ENCODE measurements around the gene ESYT3.
"Not testable (repeated sequence)": the region's sequence is repeated elsewhere in the genome, so short reads cannot be mapped to it uniquely, and the experiment has no call there.

Gene ESYT3

GRCh38 chr3:138493804-138494606 is 59.6 kb downstream of the ESYT3 start:
- Histone ChIP-seq H3K27me3 (ENCODE audit: control insufficient read depth, insufficient read depth, low read length) (no peaks in the 10 kb centered on the region), H3K9me3 (ENCODE audit: control insufficient read depth, low read length) (no peaks in the 10 kb centered on the region), H3K36me3 (ENCODE audit: control insufficient read depth, insufficient read depth, low read length) (no peaks in the 10 kb centered on the region), H3K4me3 (ENCODE audit: low read length) (no peak overlapping the region), H3K4me1 (ENCODE audit: control insufficient read depth, insufficient read depth, low read length) (no peaks in the 10 kb centered on the region), H3K9ac (ENCODE audit: low read length) (no peak overlapping the region)

- Histone ChIP-seq H3K4me3 (ENCODE audit: low read length) (no peak overlapping the region), H3K4me1 (ENCODE audit: control insufficient read depth, insufficient read depth, low read length) (no peaks in the 10 kb centered on the region), H3K9me3 (ENCODE audit: control insufficient read depth, low read length) (no peaks in the 10 kb centered on the region), H3K27me3 (ENCODE audit: control insufficient read depth, insufficient read depth, low read length) (no peaks in the 10 kb centered on the region), H3K36me3 (ENCODE audit: control insufficient read depth, insufficient read depth, low read length) (no peaks in the 10 kb centered on the region), H3K9ac (ENCODE audit: low read length) (no peak overlapping the region)
Measured at GRCh38 chr3:138494607-138494929, 60.2 kb downstream of the ESYT3 start.

GRCh38 chr3:138495638-138496037 is 61.2 kb downstream of the ESYT3 start:
- H3K9ac ChIP-seq (ENCODE audit: low read length); H3K4me3 ChIP-seq (ENCODE audit: low read length); H3K4me1 ChIP-seq (ENCODE audit: control insufficient read depth, insufficient read depth, low read length); H3K36me3 ChIP-seq (ENCODE audit: control insufficient read depth, insufficient read depth, low read length); H3K27me3 ChIP-seq (ENCODE audit: control insufficient read depth, insufficient read depth, low read length); H3K9me3 ChIP-seq (ENCODE audit: control insufficient read depth, low read length): not testable (repeated sequence)

- H3K36me3 ChIP-seq (ENCODE audit: control insufficient read depth, insufficient read depth, low read length): no peaks in the 10 kb centered on the region
- no peaks in the 10 kb centered on the region for H3K27me3 ChIP-seq (ENCODE audit: control insufficient read depth, insufficient read depth, low read length)
- H3K4me3 ChIP-seq (ENCODE audit: low read length): no peak overlapping the region
- H3K4me1 ChIP-seq (ENCODE audit: control insufficient read depth, insufficient read depth, low read length): no peaks in the 10 kb centered on the region
- H3K9ac ChIP-seq (ENCODE audit: low read length): no peak overlapping the region
- H3K9me3 ChIP-seq (ENCODE audit: control insufficient read depth, low read length): no peaks in the 10 kb centered on the region
Measured at GRCh38 chr3:138496436-138496835, 62.0 kb downstream of the ESYT3 start.

- no peaks in the 10 kb centered on the region for H3K4me1 ChIP-seq (ENCODE audit: control insufficient read depth, insufficient read depth, low read length)
- no peak overlapping the region for H3K4me3 ChIP-seq (ENCODE audit: low read length)
- H3K9ac ChIP-seq (ENCODE audit: low read length): no peak overlapping the region
- no peaks in the 10 kb centered on the region for H3K36me3 ChIP-seq (ENCODE audit: control insufficient read depth, insufficient read depth, low read length)
- no peaks in the 10 kb centered on the region for H3K27me3 ChIP-seq (ENCODE audit: control insufficient read depth, insufficient read depth, low read length)
- H3K9me3 ChIP-seq (ENCODE audit: control insufficient read depth, low read length): no peaks in the 10 kb centered on the region
Measured at GRCh38 chr3:138497021-138497420, 62.6 kb downstream of the ESYT3 start.

GRCh38 chr3:138497851-138498250 is 63.4 kb downstream of the ESYT3 start:
- Histone ChIP-seq H3K36me3 (ENCODE audit: control insufficient read depth, insufficient read depth, low read length) (no peaks in the 10 kb centered on the region), H3K9me3 (ENCODE audit: control insufficient read depth, low read length) (no peaks in the 10 kb centered on the region), H3K9ac (ENCODE audit: low read length) (no peak overlapping the region), H3K4me3 (ENCODE audit: low read length) (no peak overlapping the region), H3K4me1 (ENCODE audit: control insufficient read depth, insufficient read depth, low read length) (no peaks in the 10 kb centered on the region), H3K27me3 (ENCODE audit: control insufficient read depth, insufficient read depth, low read length) (no peaks in the 10 kb centered on the region)

- Histone ChIP-seq H3K27me3 (ENCODE audit: control insufficient read depth, insufficient read depth, low read length) (no peaks in the 10 kb centered on the region), H3K9ac (ENCODE audit: low read length) (no peak overlapping the region), H3K4me3 (ENCODE audit: low read length) (no peak overlapping the region), H3K4me1 (ENCODE audit: control insufficient read depth, insufficient read depth, low read length) (no peaks in the 10 kb centered on the region), H3K36me3 (ENCODE audit: control insufficient read depth, insufficient read depth, low read length) (no peaks in the 10 kb centered on the region), H3K9me3 (ENCODE audit: control insufficient read depth, low read length) (no peaks in the 10 kb centered on the region)
Measured at GRCh38 chr3:138498991-138499390, 64.6 kb downstream of the ESYT3 start.

GRCh38 chr3:138507524-138507923 is 73.1 kb downstream of the ESYT3 start:
- no peak overlapping the region for H3K9ac ChIP-seq (ENCODE audit: low read length)
- H3K36me3 ChIP-seq (ENCODE audit: control insufficient read depth, insufficient read depth, low read length): no peaks in the 10 kb centered on the region
- H3K4me1 ChIP-seq (ENCODE audit: control insufficient read depth, insufficient read depth, low read length): no peaks in the 10 kb centered on the region
- no peaks in the 10 kb centered on the region for H3K9me3 ChIP-seq (ENCODE audit: control insufficient read depth, low read length)
- H3K27me3 ChIP-seq (ENCODE audit: control insufficient read depth, insufficient read depth, low read length): no peaks in the 10 kb centered on the region
- no peak overlapping the region for H3K4me3 ChIP-seq (ENCODE audit: low read length)

- Histone ChIP-seq H3K4me1 (ENCODE audit: control insufficient read depth, insufficient read depth, low read length) (no peaks in the 10 kb centered on the region), H3K9ac (ENCODE audit: low read length) (no peak overlapping the region), H3K9me3 (ENCODE audit: control insufficient read depth, low read length) (no peaks in the 10 kb centered on the region), H3K4me3 (ENCODE audit: low read length) (no peak overlapping the region), H3K36me3 (ENCODE audit: control insufficient read depth, insufficient read depth, low read length) (no peaks in the 10 kb centered on the region), H3K27me3 (ENCODE audit: control insufficient read depth, insufficient read depth, low read length) (no peaks in the 10 kb centered on the region)
Measured at GRCh38 chr3:138509586-138509985, 75.2 kb downstream of the ESYT3 start.

- no peak overlapping the region for H3K4me3 ChIP-seq (ENCODE audit: low read length)
- H3K9me3 ChIP-seq (ENCODE audit: control insufficient read depth, low read length): no peaks in the 10 kb centered on the region
- H3K4me1 ChIP-seq (ENCODE audit: control insufficient read depth, insufficient read depth, low read length): no peaks in the 10 kb centered on the region
- H3K36me3 ChIP-seq (ENCODE audit: control insufficient read depth, insufficient read depth, low read length): no peaks in the 10 kb centered on the region
- no peaks in the 10 kb centered on the region for H3K27me3 ChIP-seq (ENCODE audit: control insufficient read depth, insufficient read depth, low read length)
- H3K9ac ChIP-seq (ENCODE audit: low read length): no peak overlapping the region
Measured at GRCh38 chr3:138511945-138512344, 77.5 kb downstream of the ESYT3 start.

- Histone ChIP-seq H3K4me3 (ENCODE audit: low read length) (no peak overlapping the region), H3K9me3 (ENCODE audit: control insufficient read depth, low read length) (no peaks in the 10 kb centered on the region), H3K4me1 (ENCODE audit: control insufficient read depth, insufficient read depth, low read length) (no peaks in the 10 kb centered on the region), H3K27me3 (ENCODE audit: control insufficient read depth, insufficient read depth, low read length) (no peaks in the 10 kb centered on the region), H3K36me3 (ENCODE audit: control insufficient read depth, insufficient read depth, low read length) (no peaks in the 10 kb centered on the region), H3K9ac (ENCODE audit: low read length) (no peak overlapping the region)
Measured at GRCh38 chr3:138513090-138513843, 78.9 kb downstream of the ESYT3 start.

GRCh38 chr3:138521445-138521844 is 87.0 kb downstream of the ESYT3 start:
- H3K4me1 ChIP-seq (ENCODE audit: control insufficient read depth, insufficient read depth, low read length); H3K36me3 ChIP-seq (ENCODE audit: control insufficient read depth, insufficient read depth, low read length); H3K4me3 ChIP-seq (ENCODE audit: low read length); H3K9me3 ChIP-seq (ENCODE audit: control insufficient read depth, low read length); H3K27me3 ChIP-seq (ENCODE audit: control insufficient read depth, insufficient read depth, low read length); H3K9ac ChIP-seq (ENCODE audit: low read length): not testable (repeated sequence)
